HL-60 (cell line): ENCODE results near the gene ATRNL1.

Source experiments
- GABPA ChIP-seq: IDR thresholded peaks from 2 replicates; pipeline ENCODE4 v1.6.1; 2012; ENCODE audit warnings: low read depth
- POLR2AphosphoS5 ChIP-seq: IDR thresholded peaks from 2 replicates; pipeline ENCODE4 v1.6.1; 2012; ENCODE audit warnings: low read depth
- REST ChIP-seq: IDR thresholded peaks from 2 replicates; pipeline ENCODE4 v1.6.1; 2012; ENCODE audit warnings: low read depth; ENCODE audit not compliant: insufficient replicate concordance
- SPI1 ChIP-seq: IDR thresholded peaks from 2 replicates; pipeline ENCODE4 v1.6.1; 2012; ENCODE audit warnings: low read depth, mild to moderate bottlenecking, borderline replicate concordance
- TF ChIP-seq, protein P1 (sequence below): IDR thresholded peaks from one replicate; pipeline ENCODE4 v1.5.1; 2011; ENCODE audit warnings: low read length, control low read depth, inconsistent platforms; ENCODE audit not compliant: insufficient read depth

GRCh38 chr10:115050375-115051010 lies 42.7 kb upstream of the ATRNL1 start:
- TF ChIP-seq, protein P1, sequence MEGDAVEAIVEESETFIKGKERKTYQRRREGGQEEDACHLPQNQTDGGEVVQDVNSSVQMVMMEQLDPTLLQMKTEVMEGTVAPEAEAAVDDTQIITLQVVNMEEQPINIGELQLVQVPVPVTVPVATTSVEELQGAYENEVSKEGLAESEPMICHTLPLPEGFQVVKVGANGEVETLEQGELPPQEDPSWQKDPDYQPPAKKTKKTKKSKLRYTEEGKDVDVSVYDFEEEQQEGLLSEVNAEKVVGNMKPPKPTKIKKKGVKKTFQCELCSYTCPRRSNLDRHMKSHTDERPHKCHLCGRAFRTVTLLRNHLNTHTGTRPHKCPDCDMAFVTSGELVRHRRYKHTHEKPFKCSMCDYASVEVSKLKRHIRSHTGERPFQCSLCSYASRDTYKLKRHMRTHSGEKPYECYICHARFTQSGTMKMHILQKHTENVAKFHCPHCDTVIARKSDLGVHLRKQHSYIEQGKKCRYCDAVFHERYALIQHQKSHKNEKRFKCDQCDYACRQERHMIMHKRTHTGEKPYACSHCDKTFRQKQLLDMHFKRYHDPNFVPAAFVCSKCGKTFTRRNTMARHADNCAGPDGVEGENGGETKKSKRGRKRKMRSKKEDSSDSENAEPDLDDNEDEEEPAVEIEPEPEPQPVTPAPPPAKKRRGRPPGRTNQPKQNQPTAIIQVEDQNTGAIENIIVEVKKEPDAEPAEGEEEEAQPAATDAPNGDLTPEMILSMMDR, result no peak
- no peak for TF ChIP-seq POLR2AphosphoS5
- TF ChIP-seq REST, result no peak
- TF ChIP-seq GABPA, result no peak
- no peak for TF ChIP-seq SPI1
